Stimulated activated naive CD8-positive, alpha-beta T cell treated with anti-CD3 and anti-CD28 coated beads, Interleukin-15, Interleukin-2, amounts not matched to agents 100 ng/mL and 50 ng/mL, for 24 hours (primary cell): Measurements from ENCODE around the gene SCYGR4.
"Not testable (repeated sequence)": the region's sequence is repeated elsewhere in the genome, so short reads cannot be mapped to it uniquely, and the experiment has no call there.

ENCODE experiments used
- H3K27ac Mint-ChIP-seq: one replicate; pipeline ENCODE4 v1.8.0; 2021; ENCODE audit warnings: mild to moderate bottlenecking, mixed read lengths
- H3K27me3 Mint-ChIP-seq: one replicate; pipeline ENCODE4 v1.8.0; 2021; ENCODE audit warnings: mixed read lengths
- H3K36me3 Mint-ChIP-seq: one replicate; pipeline ENCODE4 v1.8.0; 2021; ENCODE audit warnings: low read depth, mixed read lengths
- H3K4me1 Mint-ChIP-seq: one replicate; pipeline ENCODE4 v1.8.0; 2021; ENCODE audit warnings: low read depth, mixed read lengths
- H3K4me3 Mint-ChIP-seq: one replicate; pipeline ENCODE4 v1.8.0; 2021; ENCODE audit warnings: mild to moderate bottlenecking, mixed read lengths
- H3K9me3 Mint-ChIP-seq: one replicate; pipeline ENCODE4 v1.8.0; 2021; ENCODE audit warnings: mixed read lengths

The SCYGR4 gene

GRCh38 chr2:227617316-227618230 lies at the start of gene SCYGR4:
TSS of gene SCYGR4 (plus strand) at chr2:227617498. CDS start at chr2:227617498, 0 bp downstream.
- H3K4me1 Mint-ChIP-seq: no peaks in the 10 kb centered on the region
- no peak within 1 kb of the TSS for H3K27ac Mint-ChIP-seq
- no peaks in the 10 kb centered on the region for H3K36me3 Mint-ChIP-seq
- H3K27me3 Mint-ChIP-seq: peaks cover 18% of the 10 kb centered on the region
- H3K4me3 Mint-ChIP-seq: no peak within 1 kb of the TSS
- no peaks in the 10 kb centered on the region for H3K9me3 Mint-ChIP-seq

- H3K36me3 Mint-ChIP-seq: peaks cover 10% of the 10 kb centered on the region
- no peaks in the 10 kb centered on the region for H3K27me3 Mint-ChIP-seq
- H3K4me3 Mint-ChIP-seq: no peak overlapping the region
- no peak overlapping the region for H3K27ac Mint-ChIP-seq
- H3K9me3 Mint-ChIP-seq: no peaks in the 10 kb centered on the region
- H3K4me1 Mint-ChIP-seq: no peaks in the 10 kb centered on the region
Measured at GRCh38 chr2:227568852-227569169, 48.5 kb upstream of the SCYGR4 start.

- Mint-ChIP-seq H3K9me3 (no peaks in the 10 kb centered on the region), H3K27ac (no peak overlapping the region), H3K4me3 (no peak overlapping the region), H3K4me1 (no peaks in the 10 kb centered on the region), H3K27me3 (no peaks in the 10 kb centered on the region), H3K36me3 (peaks cover 4% of the 10 kb centered on the region)
Measured at GRCh38 chr2:227570615-227571014, 46.7 kb upstream of the SCYGR4 start.

- Mint-ChIP-seq H3K27ac (no peak overlapping the region), H3K9me3 (no peaks in the 10 kb centered on the region), H3K36me3 (no peaks in the 10 kb centered on the region), H3K27me3 (peaks cover 21% of the 10 kb centered on the region), H3K4me1 (no peaks in the 10 kb centered on the region), H3K4me3 (no peak overlapping the region)
Measured at GRCh38 chr2:227576110-227576509, 41.2 kb upstream of the SCYGR4 start.

GRCh38 chr2:227576812-227577211 lies 40.5 kb upstream of the SCYGR4 start:
- Mint-ChIP-seq H3K9me3 (no peaks in the 10 kb centered on the region), H3K4me1 (no peaks in the 10 kb centered on the region), H3K27ac (no peak overlapping the region), H3K4me3 (no peak overlapping the region), H3K27me3 (peaks cover 25% of the 10 kb centered on the region), H3K36me3 (no peaks in the 10 kb centered on the region)

- Mint-ChIP-seq H3K36me3 (peaks cover 3% of the 10 kb centered on the region), H3K9me3 (peaks cover 6% of the 10 kb centered on the region), H3K27ac (no peak overlapping the region), H3K27me3 (peaks cover 32% of the 10 kb centered on the region), H3K4me1 (no peaks in the 10 kb centered on the region), H3K4me3 (no peak overlapping the region)
Measured at GRCh38 chr2:227577555-227577954, 39.7 kb upstream of the SCYGR4 start.

- H3K27ac Mint-ChIP-seq: no peak overlapping the region
- H3K27me3 Mint-ChIP-seq: peaks cover 37% of the 10 kb centered on the region
- no peak overlapping the region for H3K4me3 Mint-ChIP-seq
- H3K4me1 Mint-ChIP-seq: no peaks in the 10 kb centered on the region
- H3K9me3 Mint-ChIP-seq: peaks cover 10% of the 10 kb centered on the region
- H3K36me3 Mint-ChIP-seq: peaks cover 5% of the 10 kb centered on the region
Measured at GRCh38 chr2:227578642-227579041, 38.7 kb upstream of the SCYGR4 start.

- Mint-ChIP-seq H3K36me3 (peaks cover 5% of the 10 kb centered on the region), H3K4me1 (no peaks in the 10 kb centered on the region), H3K9me3 (peaks cover 10% of the 10 kb centered on the region), H3K27ac (no peak overlapping the region), H3K4me3 (no peak overlapping the region), H3K27me3 (peaks cover 44% of the 10 kb centered on the region)
Measured at GRCh38 chr2:227579791-227580190, 37.5 kb upstream of the SCYGR4 start.

GRCh38 chr2:227582369-227582768 lies 34.9 kb upstream of the SCYGR4 start:
- Mint-ChIP-seq H3K27ac (no peak overlapping the region), H3K4me1 (no peaks in the 10 kb centered on the region), H3K9me3 (peaks cover 10% of the 10 kb centered on the region), H3K27me3 (peaks cover 48% of the 10 kb centered on the region), H3K36me3 (peaks cover 5% of the 10 kb centered on the region), H3K4me3 (no peak overlapping the region)

GRCh38 chr2:227592694-227593387 lies 24.5 kb upstream of the SCYGR4 start:
- Mint-ChIP-seq H3K36me3 (no peaks in the 10 kb centered on the region), H3K27ac (no peak overlapping the region)

GRCh38 chr2:227595797-227596196 lies 21.5 kb upstream of the SCYGR4 start:
- H3K36me3 Mint-ChIP-seq: no peaks in the 10 kb centered on the region
- H3K27ac Mint-ChIP-seq: no peak overlapping the region
- no peaks in the 10 kb centered on the region for H3K4me1 Mint-ChIP-seq
- H3K27me3 Mint-ChIP-seq: peaks cover 44% of the 10 kb centered on the region
- H3K9me3 Mint-ChIP-seq: no peaks in the 10 kb centered on the region
- H3K4me3 Mint-ChIP-seq: no peak overlapping the region

More at GRCh38 chr2:227592694-227593387, 24.5 kb upstream of the SCYGR4 start:
- no peaks in the 10 kb centered on the region for H3K4me1 Mint-ChIP-seq
- no peaks in the 10 kb centered on the region for H3K9me3 Mint-ChIP-seq
- no peak overlapping the region for H3K4me3 Mint-ChIP-seq
- peaks cover 49% of the 10 kb centered on the region for H3K27me3 Mint-ChIP-seq

- H3K36me3 Mint-ChIP-seq: no peaks in the 10 kb centered on the region
- H3K9me3 Mint-ChIP-seq: no peaks in the 10 kb centered on the region
- no peak overlapping the region for H3K4me3 Mint-ChIP-seq
- H3K27me3 Mint-ChIP-seq: peaks cover 48% of the 10 kb centered on the region
- no peaks in the 10 kb centered on the region for H3K4me1 Mint-ChIP-seq
- H3K27ac Mint-ChIP-seq: no peak overlapping the region
Measured at GRCh38 chr2:227597036-227597435, 20.3 kb upstream of the SCYGR4 start.

GRCh38 chr2:227597998-227598397 lies 19.3 kb upstream of the SCYGR4 start:
- Mint-ChIP-seq H3K9me3 (no peaks in the 10 kb centered on the region), H3K4me1 (no peaks in the 10 kb centered on the region), H3K27me3 (peaks cover 46% of the 10 kb centered on the region), H3K36me3 (no peaks in the 10 kb centered on the region), H3K27ac (no peak overlapping the region), H3K4me3 (no peak overlapping the region)

- H3K27me3 Mint-ChIP-seq: peaks cover 36% of the 10 kb centered on the region
- not testable (repeated sequence) for H3K4me3 Mint-ChIP-seq, H3K36me3 Mint-ChIP-seq, H3K27ac Mint-ChIP-seq, H3K4me1 Mint-ChIP-seq, H3K9me3 Mint-ChIP-seq
Measured at GRCh38 chr2:227598835-227599503, 18.3 kb upstream of the SCYGR4 start, which contains the start of gene SCYGR2. TSS of gene SCYGR2 (plus strand) at chr2:227598893. CDS start at chr2:227598893, 0 bp downstream.

GRCh38 chr2:227602358-227602757 lies 14.9 kb upstream of the SCYGR4 start:
- Mint-ChIP-seq H3K4me3 (no peak overlapping the region), H3K27me3 (peaks cover 35% of the 10 kb centered on the region), H3K27ac (no peak overlapping the region), H3K36me3 (no peaks in the 10 kb centered on the region), H3K9me3 (no peaks in the 10 kb centered on the region), H3K4me1 (no peaks in the 10 kb centered on the region)
